ENCODE data around the gene CD7. TPM values are rescaled to one million over a fixed set of nuclear protein-coding genes. Genes with fewer than 3 reads are reported as not detected.

Gene CD7
- total RNA-seq, 1 donor from 2014 or later = not detected

GRCh38 chr17:82287013-82287867 lies 30.2 kb downstream of the CD7 start:
- Mint-ChIP-seq H3K27ac (ENCODE audit: unreplicated experiment) (no peak overlapping the region), H3K36me3 (ENCODE audit: low read depth) (no peaks in the 10 kb centered on the region), H3K4me1 (ENCODE audit: low read depth) (peaks cover 24% of the 10 kb centered on the region), H3K9me3 (ENCODE audit: low read depth) (no peaks in the 10 kb centered on the region), H3K27me3 (ENCODE audit: low read depth) (no peaks in the 10 kb centered on the region), H3K4me3 (ENCODE audit: unreplicated experiment) (no peak overlapping the region)
- no peak for TF ChIP-seq CTCF (IDR thresholded peaks at IDR 0.05)
- DNase-seq (ENCODE audit: low spot score) = no peak

GRCh38 chr17:82285141-82285540 lies 32.3 kb downstream of the CD7 start:
- Mint-ChIP-seq H3K9me3 (ENCODE audit: low read depth) (no peaks in the 10 kb centered on the region), H3K27ac (ENCODE audit: unreplicated experiment) (no peak overlapping the region), H3K27me3 (ENCODE audit: low read depth) (no peaks in the 10 kb centered on the region), H3K4me3 (ENCODE audit: unreplicated experiment) (no peak overlapping the region), H3K36me3 (ENCODE audit: low read depth) (no peaks in the 10 kb centered on the region), H3K4me1 (ENCODE audit: low read depth) (peaks cover 27% of the 10 kb centered on the region)
- DNase-seq (ENCODE audit: low spot score) = no peak
- no peak for TF ChIP-seq CTCF (IDR thresholded peaks at IDR 0.05)

GRCh38 chr17:82283208-82283749 lies 34.1 kb downstream of the CD7 start:
- Mint-ChIP-seq H3K27me3 (ENCODE audit: low read depth) (no peaks in the 10 kb centered on the region), H3K36me3 (ENCODE audit: low read depth) (no peaks in the 10 kb centered on the region), H3K9me3 (ENCODE audit: low read depth) (no peaks in the 10 kb centered on the region), H3K27ac (ENCODE audit: unreplicated experiment) (no peak overlapping the region), H3K4me3 (ENCODE audit: unreplicated experiment) (no peak overlapping the region), H3K4me1 (ENCODE audit: low read depth) (peaks cover 26% of the 10 kb centered on the region)
- no peak for DNase-seq (ENCODE audit: low spot score)
- TF ChIP-seq CTCF (IDR thresholded peaks at IDR 0.05) = no peak

GRCh38 chr17:82282239-82283207 lies 34.9 kb downstream of the CD7 start:
- no peaks in the 10 kb centered on the region for H3K27me3 Mint-ChIP-seq (ENCODE audit: low read depth)
- H3K9me3 Mint-ChIP-seq (ENCODE audit: low read depth) = no peaks in the 10 kb centered on the region
- TF ChIP-seq CTCF (IDR thresholded peaks at IDR 0.05) = no peak
- peaks cover 21% of the 10 kb centered on the region for H3K4me1 Mint-ChIP-seq (ENCODE audit: low read depth)
- H3K4me3 Mint-ChIP-seq (ENCODE audit: unreplicated experiment) = no peak overlapping the region
- no peak for DNase-seq (ENCODE audit: low spot score)
- H3K36me3 Mint-ChIP-seq (ENCODE audit: low read depth) = no peaks in the 10 kb centered on the region
- no peak overlapping the region for H3K27ac Mint-ChIP-seq (ENCODE audit: unreplicated experiment)
